GM21447 (cell line): ENCODE measurements around the gene TRUB1.
"Not testable (repeated sequence)": the region's sequence is repeated elsewhere in the genome, so short reads cannot be mapped to it uniquely, and the experiment has no call there.

Source experiments
- ATAC-seq: cut with Tn5 transposase; IDR thresholded peaks from one replicate; pipeline ENCODE4 v1.9.1; 2021; ENCODE audit not compliant: unreplicated experiment

Gene TRUB1

GRCh38 chr10:114937962-114938855, at the start of gene TRUB1:
TRUB1 (plus strand) TSS chr10:114938195; CDS start chr10:114938254, 59 bp downstream.
- ATAC-seq, result peak; percentile 100

GRCh38 chr10:114893251-114893650, 44.7 kb upstream of the TRUB1 start:
- no peak for ATAC-seq

GRCh38 chr10:114894911-114895310, 43.1 kb upstream of the TRUB1 start:
- ATAC-seq, result no peak

- not testable (repeated sequence) for ATAC-seq
Observed at GRCh38 chr10:114897011-114897410, 41.0 kb upstream of the TRUB1 start.

GRCh38 chr10:114897593-114897992, 40.4 kb upstream of the TRUB1 start:
- ATAC-seq, result no peak

GRCh38 chr10:114899982-114900381, 38.0 kb upstream of the TRUB1 start:
- ATAC-seq, result no peak

GRCh38 chr10:114900658-114901057, 37.3 kb upstream of the TRUB1 start:
- no peak for ATAC-seq

DNA sequence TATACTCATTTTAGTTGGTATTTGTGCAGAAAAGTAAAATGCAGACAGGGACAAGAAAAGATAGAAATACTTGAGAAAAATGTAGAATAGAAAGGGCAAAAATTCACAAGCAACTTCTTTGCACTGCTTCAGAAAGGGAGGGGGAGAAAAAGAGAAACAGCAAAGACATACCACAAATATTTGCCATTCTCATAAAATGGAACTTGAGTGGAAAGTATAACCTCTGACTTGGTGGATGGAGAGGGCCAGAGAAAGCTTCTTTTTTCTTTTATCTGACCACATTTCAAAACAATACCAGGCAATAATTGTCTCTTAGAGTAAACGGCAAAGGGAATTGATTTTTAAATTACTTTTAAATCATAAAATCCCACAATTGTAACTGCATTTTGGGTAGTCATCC, 35.8 kb upstream of the TRUB1 start:
- no peak for ATAC-seq

DNA sequence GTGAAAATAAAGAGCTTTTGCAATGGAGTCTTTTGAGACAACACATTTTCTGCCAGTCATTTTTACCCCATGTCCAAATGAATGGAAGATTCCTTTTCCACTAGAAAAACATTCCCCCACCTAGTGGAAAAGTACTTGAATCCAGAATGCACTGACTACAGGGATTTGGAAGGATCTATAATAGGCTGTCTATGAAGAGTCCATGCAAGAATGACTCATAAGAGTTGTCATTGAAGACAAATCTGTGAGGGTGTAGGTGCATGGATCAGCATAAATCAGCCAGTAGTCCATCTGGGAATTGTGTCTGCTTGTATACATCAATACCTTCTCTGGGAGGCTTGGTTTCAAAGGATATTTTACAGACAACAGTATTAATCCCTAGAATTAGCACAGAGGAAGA, 32.5 kb upstream of the TRUB1 start:
- ATAC-seq, result no peak

- no peak for ATAC-seq
Observed at GRCh38 chr10:114906981-114907380, 31.0 kb upstream of the TRUB1 start.

DNA sequence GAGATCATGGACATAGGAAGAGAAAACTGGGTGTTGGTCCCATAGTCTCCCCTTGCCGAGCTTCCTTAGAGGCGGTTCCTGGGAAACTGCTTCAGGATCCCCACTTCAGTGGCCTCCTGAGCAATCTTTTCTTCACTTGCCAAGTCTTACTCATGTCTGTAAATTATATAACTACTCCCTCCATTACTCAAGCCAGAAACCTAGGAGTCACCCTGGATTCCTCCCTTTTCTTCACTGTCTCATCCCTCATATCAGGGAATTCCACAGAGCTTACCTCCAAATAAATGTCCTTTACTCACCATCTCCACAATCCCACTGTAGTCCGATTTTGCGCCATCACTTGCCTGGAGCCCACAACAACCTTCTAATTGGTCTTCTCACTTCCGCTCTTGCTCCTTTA, 29.1 kb upstream of the TRUB1 start:
- no peak for ATAC-seq

DNA sequence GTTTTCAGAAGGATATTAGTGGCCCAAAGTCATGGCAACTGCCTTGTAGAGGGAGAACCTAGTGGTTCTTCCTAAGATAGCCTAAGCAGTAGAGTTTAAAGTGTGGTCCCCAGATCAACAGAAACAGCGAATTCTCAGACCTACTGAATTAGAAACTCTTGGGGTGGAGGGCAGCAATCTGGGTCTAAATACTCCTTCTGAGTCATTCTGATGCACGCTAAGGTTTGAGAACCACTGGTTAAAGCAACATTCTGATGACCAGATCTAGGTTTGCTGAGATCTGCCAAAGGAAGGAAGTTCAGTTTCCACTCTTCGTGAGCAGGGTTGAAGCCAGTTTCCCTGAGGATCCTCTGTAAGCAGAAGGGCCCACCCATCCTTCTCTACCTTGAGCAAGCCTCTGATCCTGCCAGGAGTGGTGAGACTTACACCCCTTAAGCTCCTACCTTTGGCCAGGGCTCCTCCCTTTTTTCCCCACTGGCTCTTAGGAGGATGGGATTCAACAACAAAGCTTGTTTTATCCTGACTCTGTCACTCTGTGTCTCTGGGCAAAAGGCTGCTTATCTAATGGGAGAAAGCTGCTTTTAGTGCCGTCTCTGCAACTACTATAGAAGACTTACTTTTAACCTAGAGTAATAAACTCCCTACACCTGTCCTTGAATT, 26.8 kb upstream of the TRUB1 start:
- ATAC-seq, result no peak

DNA sequence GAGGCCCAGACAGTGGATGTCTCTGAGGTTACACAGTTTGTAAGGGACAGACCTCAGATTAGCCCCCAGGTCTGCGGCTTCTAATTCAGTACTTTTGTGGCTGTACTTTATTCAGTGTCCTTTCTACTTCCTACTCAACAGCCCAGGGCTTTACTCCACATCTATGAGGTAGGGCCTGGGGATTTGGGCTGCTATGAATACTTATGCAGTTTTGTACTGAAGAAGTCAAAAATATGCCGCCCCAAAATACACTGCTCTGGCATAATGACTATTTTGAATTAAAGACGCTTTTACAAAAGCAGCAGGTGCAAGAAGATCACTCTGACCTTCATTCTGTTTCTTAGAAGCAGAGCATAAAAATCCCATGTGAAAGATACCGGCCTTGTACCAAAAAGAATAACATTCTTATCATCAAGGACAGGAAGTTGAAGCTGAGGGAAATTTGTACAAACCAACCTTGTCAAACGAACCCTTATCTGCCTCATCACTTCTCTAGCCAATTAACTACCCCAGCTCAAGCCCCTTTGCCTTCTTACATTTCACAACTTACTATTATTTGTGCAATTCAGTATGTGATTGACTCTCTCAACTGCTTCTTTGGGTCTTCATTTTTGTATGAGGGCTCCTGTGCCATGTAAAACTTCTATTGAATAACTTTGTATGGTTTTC, 26.1 kb upstream of the TRUB1 start:
- no peak for ATAC-seq

GRCh38 chr10:114912470-114912859, 25.5 kb upstream of the TRUB1 start:
- no peak for ATAC-seq

DNA sequence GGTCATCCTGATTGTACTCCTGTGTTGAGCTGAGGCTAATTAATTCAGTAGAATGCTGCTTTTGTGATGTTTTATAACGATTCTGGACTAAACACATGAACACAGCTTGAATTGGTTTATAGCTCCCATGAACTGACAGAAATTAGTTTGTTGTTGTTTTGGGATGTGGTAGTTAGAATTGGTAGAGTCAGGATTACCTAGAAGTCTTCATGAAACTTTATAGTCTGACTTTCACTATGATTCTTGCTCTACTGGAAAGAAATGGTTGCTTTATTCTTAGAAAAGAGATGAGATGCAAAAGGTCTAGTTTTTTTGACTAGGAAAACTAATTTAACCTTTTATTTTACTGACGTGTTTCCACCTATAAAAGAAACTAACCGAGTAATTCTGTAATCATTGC, 23.4 kb upstream of the TRUB1 start:
- ATAC-seq, result no peak

GRCh38 chr10:114915294-114915693, 22.7 kb upstream of the TRUB1 start:
- no peak for ATAC-seq

DNA sequence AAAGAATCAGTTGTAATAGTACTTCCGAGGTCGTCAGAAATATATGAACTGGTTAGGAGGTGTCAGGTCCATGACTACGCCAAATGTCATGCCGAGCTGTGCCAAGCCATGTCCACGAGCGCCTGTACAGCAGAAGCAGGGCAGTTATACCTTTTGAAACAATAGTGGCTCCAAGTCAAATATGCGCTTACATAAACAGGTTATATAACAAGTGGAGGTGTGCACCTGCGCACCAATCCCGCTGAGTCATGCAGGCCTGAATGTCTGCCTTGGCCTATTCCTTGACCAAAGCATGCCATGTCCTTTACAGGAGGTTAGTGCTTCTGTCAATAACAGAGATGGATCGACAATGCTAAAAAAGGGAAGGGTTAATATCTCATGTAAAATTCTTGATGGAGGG, 21.3 kb upstream of the TRUB1 start:
- no peak for ATAC-seq

DNA sequence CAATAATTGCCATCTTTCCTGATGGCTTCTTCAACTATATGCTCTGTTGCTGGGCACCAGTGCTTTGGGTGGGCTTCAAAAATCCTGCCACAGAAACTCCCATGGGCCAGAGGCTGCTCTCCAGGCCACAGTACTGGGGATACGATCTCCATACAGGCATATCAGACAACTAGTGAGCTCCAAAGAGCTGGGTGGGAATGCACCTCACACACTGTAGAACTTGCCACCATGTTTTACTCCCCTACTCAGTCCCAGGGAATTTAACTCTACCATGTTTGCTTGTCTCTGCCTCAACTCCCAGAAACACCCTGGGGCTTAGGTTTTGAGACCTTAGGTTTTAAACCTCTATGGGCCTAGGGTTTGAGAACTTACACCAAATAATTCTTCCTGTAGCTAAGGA, 20.5 kb upstream of the TRUB1 start:
- ATAC-seq, result no peak

DNA sequence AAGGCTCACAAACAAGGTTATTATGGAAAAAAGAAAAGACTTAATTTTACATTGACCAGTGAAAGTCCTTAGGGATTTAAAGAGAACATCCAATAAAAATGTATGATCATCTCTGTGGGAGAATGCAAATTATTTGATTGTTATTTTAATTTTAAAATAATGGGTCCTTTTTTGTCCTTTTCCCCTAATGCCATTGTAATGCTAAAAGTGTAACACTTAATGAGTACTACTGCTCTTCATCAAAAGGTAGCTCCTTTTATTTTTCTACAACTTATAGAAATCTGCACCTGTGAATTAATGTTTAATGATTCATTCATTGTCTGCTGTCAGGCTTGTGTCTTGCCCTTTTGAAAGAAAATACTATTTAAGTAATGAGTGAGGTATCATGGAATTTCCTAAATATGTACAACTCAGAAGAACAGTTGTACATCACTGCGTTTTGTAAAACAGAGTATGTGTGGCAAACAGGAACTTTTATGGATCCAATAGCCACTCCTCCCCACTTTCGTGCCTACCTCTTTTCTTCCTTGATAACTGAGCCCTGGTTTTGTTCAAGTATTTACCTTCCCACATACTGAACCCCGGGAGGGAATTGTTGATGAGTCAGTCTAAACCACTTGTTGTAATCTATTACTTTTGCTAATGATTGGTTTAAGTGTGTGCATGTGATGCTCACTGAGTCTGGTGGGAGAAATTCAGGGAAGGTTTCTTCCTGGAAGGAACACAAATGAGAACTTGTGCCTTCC, 19.9 kb upstream of the TRUB1 start:
- ATAC-seq, result no peak

DNA sequence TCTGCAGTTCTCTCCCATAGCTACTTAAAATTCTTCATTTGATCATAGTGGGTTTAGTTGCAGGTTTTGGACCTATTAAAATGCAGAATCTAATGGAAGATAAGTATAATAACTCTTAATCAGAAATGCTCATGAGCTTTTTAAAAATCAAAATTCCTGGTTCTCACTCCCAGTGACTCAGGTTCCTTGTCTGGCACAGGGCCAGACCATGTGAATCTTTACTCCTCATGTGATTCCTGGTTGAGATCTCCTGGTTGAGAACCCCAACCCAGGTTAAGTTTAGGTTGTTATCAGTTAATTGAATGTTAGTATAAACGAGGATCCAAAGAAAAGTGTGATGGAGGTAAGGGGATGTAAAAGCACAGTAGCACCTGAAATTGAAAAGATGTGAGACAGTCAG, 17.5 kb upstream of the TRUB1 start:
- ATAC-seq, result no peak

GRCh38 chr10:114922003-114922402, 16.0 kb upstream of the TRUB1 start:
- no peak for ATAC-seq
